NOMO-1 treated with DMSO at 0.1 percent for 48 hours (cell line): ENCODE measurements around the gene AXIN1.
A peak's percentile ranks its signal among the peaks of the same experiment; 100 is the strongest.
"Not testable (repeated sequence)": the region's sequence is repeated elsewhere in the genome, so short reads cannot be mapped to it uniquely, and the experiment has no call there.

Source experiments
- DNase-seq: peaks from one replicate; lab custom pipeline; 2025; ENCODE audit not compliant: unreplicated experiment; lab: John Stamatoyannopoulos, UW

The AXIN1 gene

DNA sequence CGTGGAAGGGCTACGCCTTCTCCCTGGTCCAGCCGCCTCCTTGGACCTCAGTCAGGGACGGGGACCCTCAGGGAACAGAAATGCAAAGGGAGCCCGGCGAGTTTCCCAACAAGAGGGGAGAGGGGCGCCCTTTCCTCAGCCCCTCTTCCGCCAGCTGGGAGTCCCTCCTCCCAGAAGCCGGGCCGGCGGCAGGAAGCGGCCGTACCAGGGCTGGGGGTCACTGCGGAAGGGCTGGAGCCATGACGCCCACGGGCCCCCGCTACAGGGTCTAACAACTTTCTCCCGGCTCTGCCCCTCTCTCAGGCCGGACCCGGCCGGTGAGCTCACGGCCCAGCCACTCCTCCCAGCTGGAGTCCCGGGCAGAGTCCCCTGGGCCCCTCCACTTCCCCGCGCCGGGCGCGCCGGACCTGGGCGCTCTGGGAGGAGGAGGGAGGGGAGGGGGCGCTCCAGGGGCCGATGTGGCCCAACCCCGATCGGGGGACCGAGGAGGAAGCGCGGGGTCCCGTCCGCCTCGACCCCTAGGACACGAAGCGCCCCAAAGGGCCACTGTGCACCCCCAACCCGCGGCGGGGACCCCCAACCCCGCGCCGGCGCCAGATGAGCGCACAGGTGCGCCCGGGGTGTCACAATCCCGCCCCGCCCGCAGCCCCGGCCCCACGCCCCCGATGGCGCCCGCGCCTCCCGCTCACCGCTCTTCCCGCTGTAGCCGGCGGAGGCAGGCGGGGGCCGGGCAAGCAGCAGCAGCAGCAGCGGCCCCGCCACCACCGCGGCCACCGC lies 28.7 kb upstream of the AXIN1 start:
- no peak for DNase-seq

DNA sequence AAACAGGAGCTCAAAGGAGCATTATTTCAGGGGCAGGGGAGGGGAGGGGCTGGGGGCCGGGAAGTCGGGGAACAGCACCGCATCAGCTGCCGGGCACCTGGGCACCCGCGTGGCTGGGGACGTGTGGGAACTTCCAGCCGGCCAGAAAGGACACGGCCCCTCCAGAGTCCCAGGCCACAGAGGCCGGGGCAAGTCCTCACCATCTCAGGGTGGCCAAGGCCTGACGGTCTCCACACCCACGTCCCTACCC lies 28.2 kb upstream of the AXIN1 start:
- DNase-seq, result no peak

GRCh38 chr16:379961-380761 lies 27.6 kb upstream of the AXIN1 start:
- no peak for DNase-seq

- DNase-seq, result no peak
These were observed 26.8 kb upstream of the AXIN1 start for GRCh38 chr16:379183-379960.

DNA sequence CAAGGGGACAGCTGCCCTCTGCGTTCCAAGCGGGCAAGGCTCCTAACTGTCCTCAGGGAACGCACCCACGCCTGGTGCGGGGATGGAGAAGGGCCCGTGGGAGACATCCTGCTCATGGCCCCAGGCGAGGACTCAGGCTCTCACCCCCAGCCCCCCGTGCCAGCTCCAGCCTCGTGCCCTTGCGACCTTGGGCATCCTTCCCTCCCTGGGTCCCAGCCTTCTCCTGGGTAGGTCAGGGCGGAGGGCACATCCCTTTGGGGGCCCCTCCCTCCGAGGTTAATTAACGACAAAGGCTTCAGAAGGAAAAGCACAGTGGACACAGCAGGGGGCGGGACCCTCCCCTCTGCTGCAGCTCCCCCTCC lies 26.3 kb upstream of the AXIN1 start:
- DNase-seq, result no peak

GRCh38 chr16:378113-378820 lies 25.7 kb upstream of the AXIN1 start:
- DNase-seq, result not testable (repeated sequence)

- DNase-seq, result no peak
These were observed 25.0 kb upstream of the AXIN1 start for GRCh38 chr16:377419-377951.

- no peak for DNase-seq
These were observed 24.4 kb upstream of the AXIN1 start for GRCh38 chr16:376817-377418.

- no peak for DNase-seq
These were observed 23.6 kb upstream of the AXIN1 start for GRCh38 chr16:375927-376816.

DNA sequence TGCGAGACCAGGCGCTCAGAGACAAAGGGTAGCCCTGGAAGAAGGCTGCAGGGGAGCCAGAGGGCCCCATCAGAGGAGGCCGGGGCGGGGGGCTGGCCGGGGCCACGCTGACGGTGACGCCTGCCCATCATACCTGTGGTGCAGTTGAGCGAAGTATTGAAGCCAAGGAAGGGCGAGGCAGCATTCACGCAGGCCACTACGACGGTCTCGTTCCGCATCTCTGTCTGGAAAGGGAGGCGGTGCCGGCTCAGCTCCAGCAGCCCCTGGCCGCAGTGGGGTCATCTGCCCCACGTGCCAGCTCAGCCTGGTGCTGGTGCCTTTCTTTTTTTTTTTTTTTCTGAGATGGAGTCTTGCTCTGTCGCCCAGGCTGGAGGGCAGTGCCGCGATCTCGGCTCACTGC lies 22.7 kb upstream of the AXIN1 start:
- DNase-seq, result no peak

GRCh38 chr16:374616-374926 lies 22.0 kb upstream of the AXIN1 start:
- DNase-seq, result no peak

DNA sequence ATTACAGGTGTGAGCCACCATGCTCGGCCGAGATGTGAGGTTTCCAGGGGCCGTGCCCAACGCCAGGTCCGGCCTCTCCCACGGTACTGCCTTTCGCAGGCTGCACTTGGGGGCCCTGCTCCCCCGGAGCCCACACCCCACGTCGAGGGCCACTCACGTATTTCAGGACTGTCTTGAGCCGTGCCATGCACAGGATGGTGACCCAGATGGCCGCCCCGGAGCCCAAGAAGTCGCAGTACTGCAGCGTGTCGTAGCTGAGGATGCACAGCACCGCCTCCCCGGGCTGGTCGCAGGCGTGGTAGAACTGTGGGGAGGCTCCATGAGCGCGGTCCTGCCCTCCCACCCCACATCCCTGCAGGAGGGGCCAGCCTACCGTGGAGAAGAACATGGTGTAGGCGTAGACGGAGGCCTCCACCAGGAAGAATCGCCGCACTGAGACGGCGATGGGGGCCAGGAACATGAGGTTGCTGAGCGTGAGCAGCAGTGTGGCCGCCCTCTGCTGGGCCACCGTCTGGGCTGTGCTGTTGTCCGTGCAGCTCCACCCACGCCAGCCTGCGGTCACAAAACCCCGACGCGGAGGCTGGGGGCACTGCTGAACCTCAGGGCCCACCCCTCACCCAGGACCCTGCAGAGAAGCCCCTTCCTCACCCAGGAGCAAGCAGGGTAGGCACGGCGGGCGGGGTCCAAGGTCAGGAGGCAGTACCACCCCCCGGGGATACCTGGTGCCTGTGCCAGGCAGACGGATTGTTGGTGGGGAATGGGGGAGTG lies 21.5 kb upstream of the AXIN1 start:
- no peak for DNase-seq

DNA sequence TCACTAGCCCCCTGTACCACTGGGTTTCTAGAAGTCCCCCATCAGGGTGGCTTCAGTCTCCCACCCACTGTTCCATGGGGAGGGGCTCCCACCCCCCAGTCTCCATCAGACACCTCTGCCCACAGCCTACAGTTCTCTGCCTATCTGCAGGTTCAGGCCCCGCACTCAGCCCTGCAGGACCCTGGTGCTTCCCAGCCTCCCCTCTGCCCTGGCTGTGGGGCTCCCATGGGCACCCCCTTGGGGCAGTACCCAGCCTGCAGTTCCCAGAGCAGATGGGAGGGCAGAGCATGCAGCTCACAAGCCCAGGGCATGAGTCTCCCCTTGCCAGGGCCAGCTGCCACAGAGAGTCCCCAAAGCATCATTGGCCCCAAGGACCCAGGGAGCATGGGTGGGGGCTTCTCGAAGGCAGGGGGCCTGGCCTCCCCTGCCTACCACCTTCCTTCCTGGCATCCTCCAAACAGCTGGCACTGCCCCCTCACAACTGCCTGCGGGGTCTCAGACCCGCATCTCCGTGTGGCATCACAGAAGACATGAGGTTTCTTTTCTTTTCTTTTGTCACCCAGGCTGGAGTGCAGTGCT lies 20.6 kb upstream of the AXIN1 start:
- no peak for DNase-seq

DNA sequence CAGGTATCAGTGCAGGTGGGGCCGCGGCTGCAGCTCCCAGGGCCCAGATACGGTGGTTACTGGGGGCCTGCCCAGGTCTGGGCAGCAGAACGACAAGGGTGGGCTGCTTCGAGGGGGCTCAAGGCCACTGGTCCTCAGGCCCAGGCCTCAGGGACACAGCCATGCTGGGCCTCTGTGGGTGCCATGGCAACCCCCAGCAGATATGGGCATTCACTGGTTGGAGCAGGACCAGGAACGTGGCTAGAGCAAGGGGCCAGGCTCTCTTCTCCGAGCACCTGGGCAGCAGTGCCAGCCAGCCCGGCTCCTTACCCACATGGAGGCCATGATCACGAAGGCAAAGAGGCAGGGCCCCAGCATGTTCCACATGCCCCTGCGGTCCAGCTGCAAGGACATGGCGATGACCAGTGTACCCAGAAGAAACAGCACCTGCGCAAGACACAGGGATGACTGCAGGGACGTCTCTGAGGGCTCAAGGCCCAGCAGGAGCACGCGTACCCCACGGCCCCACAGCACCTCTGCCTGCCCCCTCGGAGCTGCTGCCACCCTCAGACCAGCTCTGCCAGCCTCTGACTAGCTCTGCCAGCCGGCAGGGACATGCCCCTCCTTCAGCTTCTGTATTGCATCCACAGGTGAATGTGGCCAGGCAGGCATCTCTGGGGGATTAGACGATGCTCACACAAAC lies 19.9 kb upstream of the AXIN1 start:
- no peak for DNase-seq

- DNase-seq, result no peak
These were observed 19.2 kb upstream of the AXIN1 start for GRCh38 chr16:371515-372301.

- DNase-seq, result no peak
These were observed 18.5 kb upstream of the AXIN1 start for GRCh38 chr16:370979-371514.

GRCh38 chr16:370443-370842 lies 17.9 kb upstream of the AXIN1 start, which contains the start of gene MRPL28:
MRPL28 (minus strand) TSS chr16:370538; CDS start chr16:370218, 320 bp downstream.
- peak; percentile 90 for DNase-seq
